Mucosa of descending colon (tissue), 3 donors: ENCODE data around the gene TNIK. TPM values are rescaled to one million over a fixed set of nuclear protein-coding genes. Genes with fewer than 3 reads are reported as not detected.

ENCODE experiments used
- ATAC-seq: fragments of 200-7000 bp; cut with Tn5 transposase; one replicate; pipeline ENCODE4 v1.9.1; 2020; ENCODE audit warnings: mild to moderate bottlenecking, moderate library complexity
- DNase-seq, 3 donors: peaks; one replicate each; pipeline ENCODE4 v3.0.0-alpha.2; 2020
- H3K36me3 ChIP-seq: fragments of 200-600 bp; one replicate; pipeline ENCODE4 v1.8.0; 2021; ENCODE audit warnings: low read depth, mild to moderate bottlenecking
- H3K4me1 ChIP-seq: fragments of 200-600 bp; one replicate; pipeline ENCODE4 v1.8.0; 2021; ENCODE audit warnings: low read depth, mild to moderate bottlenecking
- H3K4me3 ChIP-seq: fragments of 200-600 bp; one replicate; pipeline ENCODE4 v1.8.0; 2021; ENCODE audit warnings: mild to moderate bottlenecking
- H3K9me3 ChIP-seq: fragments of 200-600 bp; one replicate; pipeline ENCODE4 v1.8.0; 2021; ENCODE audit warnings: mild to moderate bottlenecking
- intact Hi-C, 2 donors: fragments of 100-400 bp; cut with DNase I in 1 of 2; cut with micrococcal nuclease in 1 of 2; formaldehyde crosslinking; loops; one replicate each; pipeline versions ENCODE4 v1.11.0 to v1.11.1; 2022; cut with DNase I, micrococcal nuclease
- total RNA-seq, 3 donors: library from RNA; stranded (reverse); fragmentation: NEBNext Ultra II Directional in 2 of 3; extraction: Animal tissue kit (Norgen Biotek cat#: 25700) in 2 of 3; gene quantifications; one replicate each; pipeline versions ENCODE4 v1.2.1 to v1.2.4, GENCODE V29; 2021 to 2023
- TF ChIP-seq, protein P1 (sequence below): fragments of 200-600 bp; IDR thresholded peaks from one replicate; pipeline ENCODE4 v1.8.0; 2022; ENCODE audit warnings: antibody characterized with exemption, mild to moderate bottlenecking
- donor health status: DM: no; HTN: no; CAD: no; lungs with moderate emphysema.
- donor health status: DM: no; HTN: no; CAD: no.
- donor health status: DM: no; HTN: yes; CAD: no.

The TNIK gene
- total RNA-seq, 3 donors from 2014 or later: 27.2 to 33.0 (median 28.0) TPM

DNA sequence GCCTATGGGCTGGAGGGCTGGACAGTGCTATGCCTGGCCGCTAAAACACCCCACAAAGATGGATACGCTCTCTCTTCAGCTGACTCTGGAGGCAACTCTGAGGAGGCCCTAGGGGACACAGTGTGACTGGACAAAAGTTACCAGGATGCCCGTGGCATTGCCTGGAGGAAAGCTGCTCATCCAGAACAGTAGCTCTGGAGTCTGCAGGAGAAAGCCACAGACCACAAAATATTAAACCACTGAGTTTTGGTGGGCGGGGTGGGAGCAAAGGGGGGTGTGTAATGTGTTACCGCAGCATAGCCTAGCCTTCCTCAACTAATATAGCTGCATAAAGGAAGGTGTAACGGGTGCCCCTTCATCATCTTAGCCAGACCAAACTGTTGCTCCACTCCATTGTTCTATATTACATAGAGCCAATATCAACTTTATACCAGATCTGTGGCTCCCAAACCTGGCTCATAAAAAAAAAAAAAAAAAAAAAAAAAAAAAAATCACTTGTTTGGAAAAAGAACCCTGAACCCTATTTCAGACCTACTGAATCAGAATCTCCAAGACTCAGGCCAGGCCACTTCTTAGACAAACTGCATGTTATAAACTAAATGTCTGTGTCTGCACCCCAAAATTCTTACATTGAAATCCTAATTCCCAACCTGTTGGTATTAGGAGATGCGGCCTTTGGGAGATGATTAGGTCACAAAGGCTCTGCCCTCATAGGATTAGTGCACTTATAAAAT is 132.6 kb downstream of the TNIK start:
- TF ChIP-seq, protein P1, sequence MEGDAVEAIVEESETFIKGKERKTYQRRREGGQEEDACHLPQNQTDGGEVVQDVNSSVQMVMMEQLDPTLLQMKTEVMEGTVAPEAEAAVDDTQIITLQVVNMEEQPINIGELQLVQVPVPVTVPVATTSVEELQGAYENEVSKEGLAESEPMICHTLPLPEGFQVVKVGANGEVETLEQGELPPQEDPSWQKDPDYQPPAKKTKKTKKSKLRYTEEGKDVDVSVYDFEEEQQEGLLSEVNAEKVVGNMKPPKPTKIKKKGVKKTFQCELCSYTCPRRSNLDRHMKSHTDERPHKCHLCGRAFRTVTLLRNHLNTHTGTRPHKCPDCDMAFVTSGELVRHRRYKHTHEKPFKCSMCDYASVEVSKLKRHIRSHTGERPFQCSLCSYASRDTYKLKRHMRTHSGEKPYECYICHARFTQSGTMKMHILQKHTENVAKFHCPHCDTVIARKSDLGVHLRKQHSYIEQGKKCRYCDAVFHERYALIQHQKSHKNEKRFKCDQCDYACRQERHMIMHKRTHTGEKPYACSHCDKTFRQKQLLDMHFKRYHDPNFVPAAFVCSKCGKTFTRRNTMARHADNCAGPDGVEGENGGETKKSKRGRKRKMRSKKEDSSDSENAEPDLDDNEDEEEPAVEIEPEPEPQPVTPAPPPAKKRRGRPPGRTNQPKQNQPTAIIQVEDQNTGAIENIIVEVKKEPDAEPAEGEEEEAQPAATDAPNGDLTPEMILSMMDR: no peak
- no peak overlapping the region for H3K4me3 ChIP-seq
- H3K4me1 ChIP-seq: peaks cover 3% of the 10 kb centered on the region
- DNase-seq (no peak), ATAC-seq (no peak)
- intact Hi-C loops: no loop called here
- no peaks in the 10 kb centered on the region for H3K36me3 ChIP-seq
- no peaks in the 10 kb centered on the region for H3K9me3 ChIP-seq

DNA sequence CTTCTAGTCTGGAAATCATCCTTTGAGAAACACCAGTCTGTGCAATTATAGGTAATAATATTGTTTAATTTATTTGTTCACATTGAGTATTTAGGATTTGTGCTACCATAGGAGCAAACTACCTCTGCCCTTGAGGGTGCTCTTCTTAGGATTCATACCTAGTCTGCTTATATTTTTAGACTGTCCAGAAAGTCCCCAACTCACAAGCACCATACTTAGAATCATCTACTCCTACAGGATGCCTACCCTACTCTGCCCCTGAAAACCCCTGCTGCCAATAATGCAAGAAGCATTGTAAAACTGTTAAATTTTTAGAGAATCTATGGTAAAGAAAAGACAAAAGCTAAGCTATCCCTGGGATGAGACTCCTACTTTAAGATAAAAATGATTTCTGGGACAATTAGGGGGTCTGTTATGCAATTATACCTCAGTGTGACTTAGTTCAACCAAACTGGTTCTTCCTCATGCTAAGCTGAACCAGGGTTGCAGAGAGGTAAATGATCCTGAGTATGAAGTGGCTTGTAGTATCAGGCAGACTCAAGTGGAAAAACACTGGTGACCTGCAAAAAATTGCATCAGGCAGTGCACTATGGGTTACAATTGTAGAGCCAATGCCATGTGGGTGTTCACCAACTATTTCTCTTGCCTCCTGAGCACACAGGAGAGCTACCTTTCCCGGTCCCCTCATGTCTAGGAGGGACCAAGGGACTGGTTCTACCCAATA is 133.3 kb downstream of the TNIK start:
- TF ChIP-seq, protein P1: no peak
- Histone ChIP-seq H3K36me3 (no peaks in the 10 kb centered on the region), H3K4me1 (peaks cover 3% of the 10 kb centered on the region), H3K4me3 (no peak overlapping the region), H3K9me3 (no peaks in the 10 kb centered on the region)
- DNase-seq (no peak), ATAC-seq (no peak)
- intact Hi-C loops: no loop called here

DNA sequence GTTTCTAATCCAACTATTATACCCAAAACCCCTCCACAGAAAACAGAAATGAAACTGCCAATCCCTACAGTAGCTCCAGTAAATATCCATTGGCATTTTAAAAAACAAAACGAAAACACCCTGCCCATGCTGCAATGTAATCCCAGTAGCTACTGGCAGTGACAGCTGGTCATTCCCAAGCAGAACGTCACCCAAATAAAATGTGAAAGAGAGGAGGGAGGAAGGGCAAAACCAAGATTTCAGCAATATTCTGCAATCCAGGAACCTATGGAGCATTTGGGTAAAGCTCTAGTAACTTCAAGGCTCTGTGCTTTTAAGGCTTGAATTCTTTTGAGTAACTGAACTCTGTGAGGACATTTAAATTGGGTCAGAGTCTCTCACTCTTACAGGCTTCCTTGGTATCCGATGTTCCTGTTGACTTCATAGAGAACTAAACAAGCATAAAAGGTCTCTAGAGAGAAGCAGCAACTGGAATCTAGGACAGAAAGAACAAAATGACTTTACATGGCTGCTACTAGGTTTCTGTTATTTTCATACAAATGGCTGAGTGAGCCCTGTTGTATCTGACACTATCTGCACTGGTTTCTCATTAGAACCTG is 136.2 kb downstream of the TNIK start:
- no peak for ATAC-seq
- Histone ChIP-seq H3K4me3 (no peak overlapping the region), H3K9me3 (no peaks in the 10 kb centered on the region)

DNA sequence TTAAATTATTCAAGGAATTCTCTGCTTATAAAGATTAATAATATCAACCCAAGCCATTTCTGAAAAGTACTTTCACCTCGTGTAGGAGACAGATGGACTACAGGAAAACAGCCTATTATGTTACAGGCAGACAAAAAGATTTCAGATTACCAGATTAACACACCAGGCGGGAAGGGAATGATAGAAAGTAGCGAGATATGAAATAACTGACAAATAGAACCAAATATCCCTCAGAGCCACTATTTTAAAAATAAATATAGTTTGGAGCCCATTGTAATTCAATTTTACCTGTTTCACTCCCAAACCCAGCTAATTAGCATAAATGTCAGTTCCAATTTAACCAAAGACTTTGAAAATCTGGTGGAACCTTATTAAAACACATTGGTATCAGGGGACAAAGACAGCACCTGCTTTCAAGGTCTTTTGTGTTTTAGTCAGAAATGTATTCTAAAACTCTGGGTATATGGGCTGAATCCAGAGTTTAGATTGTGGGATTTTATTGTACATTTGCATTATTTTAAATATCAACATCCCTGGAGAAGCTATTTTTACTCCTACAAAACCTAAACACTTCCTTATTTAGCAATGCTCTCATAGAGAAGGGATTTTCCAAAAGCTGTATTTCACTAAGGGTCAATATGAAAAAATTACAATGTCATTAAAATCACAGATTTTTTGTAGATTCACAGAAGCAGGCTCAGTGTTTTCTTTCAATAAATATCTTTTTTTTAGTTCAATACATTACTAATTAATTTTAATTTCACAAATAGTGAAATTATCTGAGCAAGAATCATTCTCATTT is 138.4 kb downstream of the TNIK start:
- TF ChIP-seq, protein P1: no peak
- no peaks in the 10 kb centered on the region for H3K36me3 ChIP-seq
- intact Hi-C loops: no loop called here
- H3K9me3 ChIP-seq: no peaks in the 10 kb centered on the region
- H3K4me3 ChIP-seq: no peak overlapping the region
- H3K4me1 ChIP-seq: no peaks in the 10 kb centered on the region
- DNase-seq: no peak
- ATAC-seq: no peak

More for the DNA sequence above, 136.2 kb downstream of the TNIK start:
- no peaks in the 10 kb centered on the region for H3K36me3 ChIP-seq
- intact Hi-C loops: no loop called here
- TF ChIP-seq, protein P1: no peak
- DNase-seq: no peak
- H3K4me1 ChIP-seq: peaks cover 3% of the 10 kb centered on the region

DNA sequence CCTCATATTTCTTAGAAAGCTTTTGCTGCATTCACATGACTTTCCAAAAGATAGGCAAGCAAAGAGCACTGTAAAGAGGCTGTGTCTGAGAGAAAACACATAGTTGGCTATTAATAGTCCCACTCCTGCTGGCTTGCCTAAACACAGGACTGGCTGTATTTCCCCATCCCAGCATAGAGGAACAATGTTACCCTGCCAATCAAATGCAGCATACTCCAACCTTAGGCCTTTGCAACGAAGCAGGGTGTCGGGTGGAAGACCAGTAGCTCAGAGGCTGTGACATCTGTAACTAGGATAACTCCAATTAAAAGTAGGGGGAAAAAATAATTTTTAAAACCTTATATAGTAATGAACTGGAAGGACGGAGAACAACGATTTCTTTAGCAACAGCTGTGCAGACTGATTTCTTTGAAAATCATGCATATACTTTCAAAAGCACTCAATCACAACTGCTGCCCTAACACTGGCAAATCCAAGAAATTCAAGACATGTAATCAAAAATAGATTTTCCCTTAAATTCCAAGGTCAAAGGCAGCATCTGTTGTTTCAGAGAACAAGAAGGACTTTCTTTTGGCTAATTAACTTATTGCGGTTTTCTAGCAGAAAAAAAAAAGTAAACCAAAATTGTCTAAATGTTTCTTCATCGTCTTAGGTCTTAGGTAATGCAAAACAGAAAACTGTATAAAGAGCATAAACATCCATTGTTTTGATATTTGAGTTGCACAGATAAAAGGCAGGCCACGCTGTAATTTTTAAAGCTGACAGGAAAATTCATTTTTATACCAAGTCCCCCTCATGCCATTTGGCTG is 139.3 kb downstream of the TNIK start:
- TF ChIP-seq, protein P1: no peak
- intact Hi-C loops: no loop called here
- ATAC-seq: peak; percentile 40
- Histone ChIP-seq H3K4me1 (no peaks in the 10 kb centered on the region), H3K9me3 (no peaks in the 10 kb centered on the region), H3K36me3 (no peaks in the 10 kb centered on the region), H3K4me3 (no peak overlapping the region)
- no peak for DNase-seq
